ENCODE measurements around the gene RIPOR3. TPM values are rescaled to one million over a fixed set of nuclear protein-coding genes. Genes with fewer than 3 reads are reported as not detected.

Gene RIPOR3
- total and polyA plus RNA-seq, 4 donors: 4.3 to 9.9 (median 7.7) TPM

GRCh38 chr20:50590348-50590664 is 101.0 kb downstream of the RIPOR3 start:
- ATAC-seq (ENCODE audit: insufficient read depth, low FRiP score) (no peak), DNase-seq (no peak)
- no peak overlapping the region for H3K9ac ChIP-seq (ENCODE audit: insufficient read depth in 1 of 2, low read length in 2 of 2)
- no peak overlapping the region for H3K27ac ChIP-seq (ENCODE audit: low read depth in 1 of 2, low read length in 1 of 2)
- 84 to 92% methylated on average over 11 of the region's 11 CpGs for WGBS, 2 donors
- H3K36me3 ChIP-seq (ENCODE audit: control insufficient read depth in 4 of 4, insufficient read depth in 4 of 4, low read length in 4 of 4): peaks cover 6 to 25% (median 15%) of the 10 kb centered on the region in 4 donors
- peaks cover 0 to 6% (median 0%) of the 10 kb centered on the region in 5 donors for H3K4me1 ChIP-seq (ENCODE audit: control insufficient read depth in 5 of 5, insufficient read depth in 5 of 5, low read length in 5 of 5)
- H3K9me3 ChIP-seq (ENCODE audit: control insufficient read depth in 4 of 4, insufficient read depth in 3 of 4, low read length in 3 of 4): no peaks in the 10 kb centered on the region
- no peak overlapping the region for H3K4me3 ChIP-seq
- no peak for TF ChIP-seq CTCF (IDR thresholded peaks at IDR 0.05; ENCODE audit: control extremely low read depth, extremely low read depth)
- peaks cover 0 to under 1% (median 0%) of the 10 kb centered on the region in 3 donors for H3K27me3 ChIP-seq (ENCODE audit: control insufficient read depth in 3 of 3, insufficient read depth in 3 of 3, low read length in 2 of 3)

GRCh38 chr20:50589548-50590347 is 101.6 kb downstream of the RIPOR3 start:
- peaks cover 7 to 28% (median 16%) of the 10 kb centered on the region in 4 donors for H3K36me3 ChIP-seq (ENCODE audit: control insufficient read depth in 4 of 4, insufficient read depth in 4 of 4, low read length in 4 of 4)
- TF ChIP-seq CTCF (IDR thresholded peaks at IDR 0.05; ENCODE audit: control extremely low read depth, extremely low read depth): no peak

GRCh38 chr20:50588034-50588736 is 103.2 kb downstream of the RIPOR3 start:
- 73 to 77% methylated on average over 12 of the region's 12 CpGs for WGBS, 2 donors
- Histone ChIP-seq H3K4me3 (no peak overlapping the region), H3K27ac (ENCODE audit: low read depth in 1 of 2, low read length in 1 of 2) (no peak overlapping the region), H3K9me3 (ENCODE audit: control insufficient read depth in 4 of 4, insufficient read depth in 3 of 4, low read length in 3 of 4) (no peaks in the 10 kb centered on the region), H3K36me3 (ENCODE audit: control insufficient read depth in 4 of 4, insufficient read depth in 4 of 4, low read length in 4 of 4) (peaks cover 14 to 36% (median 22%) of the 10 kb centered on the region in 4 donors), H3K4me1 (ENCODE audit: control insufficient read depth in 5 of 5, insufficient read depth in 5 of 5, low read length in 5 of 5) (peaks cover 0 to 6% (median 0%) of the 10 kb centered on the region in 5 donors), H3K27me3 (ENCODE audit: control insufficient read depth in 3 of 3, insufficient read depth in 3 of 3, low read length in 2 of 3) (no peaks in the 10 kb centered on the region), H3K9ac (ENCODE audit: insufficient read depth in 1 of 2, low read length in 2 of 2) (no peak overlapping the region)
- ATAC-seq (ENCODE audit: insufficient read depth, low FRiP score) (no peak), DNase-seq (peak; percentile 38 to 60 (median 49))
- peak; percentile 55 for TF ChIP-seq CTCF (IDR thresholded peaks at IDR 0.05; ENCODE audit: control extremely low read depth, extremely low read depth)

More at GRCh38 chr20:50589548-50590347, 101.6 kb downstream of the RIPOR3 start:
- DNase-seq (no peak), ATAC-seq (ENCODE audit: insufficient read depth, low FRiP score) (no peak)
- Histone ChIP-seq H3K9me3 (ENCODE audit: control insufficient read depth in 4 of 4, insufficient read depth in 3 of 4, low read length in 3 of 4) (no peaks in the 10 kb centered on the region), H3K27me3 (ENCODE audit: control insufficient read depth in 3 of 3, insufficient read depth in 3 of 3, low read length in 2 of 3) (no peaks in the 10 kb centered on the region), H3K4me3 (no peak overlapping the region), H3K27ac (ENCODE audit: low read depth in 1 of 2, low read length in 1 of 2) (no peak overlapping the region), H3K4me1 (ENCODE audit: control insufficient read depth in 5 of 5, insufficient read depth in 5 of 5, low read length in 5 of 5) (peaks cover 0 to 6% (median 0%) of the 10 kb centered on the region in 5 donors), H3K9ac (ENCODE audit: insufficient read depth in 1 of 2, low read length in 2 of 2) (no peak overlapping the region)
- WGBS, 2 donors: 94% methylated on average over 20 of the region's 20 CpGs

Data from lung (tissue), 12 donors.